NCI-H446 treated with DMSO at 0.1 percent for 48 hours (cell line): ENCODE measurements around the gene KCNQ1.

ENCODE experiments used
- DNase-seq: peaks from one replicate; lab custom pipeline; 2025; lab: John Stamatoyannopoulos, UW

Gene KCNQ1

GRCh38 chr11:2685566-2686359, 241.0 kb downstream of the KCNQ1 start:
- no peak for DNase-seq

- DNase-seq = no peak
These were observed 241.8 kb downstream of the KCNQ1 start for GRCh38 chr11:2686360-2687222.

- no peak for DNase-seq
These were observed 242.4 kb downstream of the KCNQ1 start for GRCh38 chr11:2687223-2687530.

- no peak for DNase-seq
These were observed 243.0 kb downstream of the KCNQ1 start for GRCh38 chr11:2687782-2688191.

- DNase-seq = no peak
These were observed 243.8 kb downstream of the KCNQ1 start for GRCh38 chr11:2688381-2689231.

- DNase-seq = no peak
These were observed 245.1 kb downstream of the KCNQ1 start for GRCh38 chr11:2689651-2690575.

- DNase-seq = no peak
These were observed 246.0 kb downstream of the KCNQ1 start for GRCh38 chr11:2690596-2691354.

- DNase-seq = no peak
These were observed 246.6 kb downstream of the KCNQ1 start for GRCh38 chr11:2691355-2691761.

GRCh38 chr11:2691991-2692875, 247.4 kb downstream of the KCNQ1 start:
- DNase-seq = no peak

GRCh38 chr11:2693271-2694261, 248.8 kb downstream of the KCNQ1 start:
- no peak for DNase-seq

- DNase-seq = no peak
These were observed 249.7 kb downstream of the KCNQ1 start for GRCh38 chr11:2694495-2694894.

GRCh38 chr11:2694995-2695939, 250.5 kb downstream of the KCNQ1 start:
- DNase-seq = no peak

GRCh38 chr11:2696455-2696854, 251.6 kb downstream of the KCNQ1 start:
- no peak for DNase-seq

GRCh38 chr11:2697866-2698265, 253.1 kb downstream of the KCNQ1 start:
- no peak for DNase-seq

GRCh38 chr11:2698386-2699184, 253.8 kb downstream of the KCNQ1 start:
- no peak for DNase-seq

- no peak for DNase-seq
These were observed 254.3 kb downstream of the KCNQ1 start for GRCh38 chr11:2699185-2699530.
